ENCODE results near the gene CRTC1. TPM values are rescaled to one million over a fixed set of nuclear protein-coding genes. Genes with fewer than 3 reads are reported as not detected.

CRTC1 gene
- total and polyA plus RNA-seq, 2 of the 13 experiments (the other 11 are each of a cell fraction or from before 2014, with no cell fraction given): 2.0 to 2.7 TPM

GRCh38 chr19:18798384-18799352, 115.2 kb downstream of the CRTC1 start (continued):
- TF ChIP-seq NR2C2 (CRISPR knock-in tag; IDR thresholded peaks at IDR 0.05; ENCODE audit: borderline replicate concordance) (peak; percentile 45; the same call in 1 of the 2 replicates), NR2F2 (IDR thresholded peaks at IDR 0.05; ENCODE audit: borderline replicate concordance, low read depth) (peak; percentile 38; the same call in 1 of the 2 replicates), ZNF335 (CRISPR knock-in tag; IDR thresholded peaks at IDR 0.05) (no peak), ZNF788 (CRISPR knock-in tag; IDR thresholded peaks at IDR 0.05; ENCODE audit: borderline replicate concordance) (peak; percentile 15; the same call in 1 of the 2 replicates), ZEB1 (IDR thresholded peaks at IDR 0.05; ENCODE audit: insufficient replicate concordance, low read depth) (peak; percentile 84), ZNF414 (CRISPR knock-in tag; IDR thresholded peaks at IDR 0.05) (0 out of 2 replicates have a peak, but pooled peaks have one; percentile 57), ZNF281 (CRISPR knock-in tag; IDR thresholded peaks at IDR 0.05; ENCODE audit: borderline replicate concordance) (no peak), ZNF710 (CRISPR knock-in tag; IDR thresholded peaks at IDR 0.05; ENCODE audit: borderline replicate concordance) (peak; percentile 54; the same call in 1 of the 2 replicates), SAP130 (CRISPR knock-in tag; IDR thresholded peaks at IDR 0.05; ENCODE audit: low read depth) (peak; percentile 66), ZNF24 (IDR thresholded peaks at IDR 0.05) (no peak), ZNF121 (CRISPR knock-in tag; IDR thresholded peaks at IDR 0.05) (0 out of 2 replicates have a peak, but pooled peaks have one; percentile 9), CREB1 (IDR thresholded peaks at IDR 0.05) (no peak), CREB1 (CRISPR knock-in tag; IDR thresholded peaks at IDR 0.05) (peak; percentile 42; the same call in 1 of the 2 replicates), SP5 (CRISPR knock-in tag; IDR thresholded peaks at IDR 0.05; ENCODE audit: borderline replicate concordance, low read depth) (peak; percentile 78; the same call in 1 of the 2 replicates), FOXC1 (CRISPR knock-in tag; IDR thresholded peaks at IDR 0.05; ENCODE audit: borderline replicate concordance) (peak; percentile 61; the same call in 1 of the 2 replicates), RCOR2 (CRISPR knock-in tag; IDR thresholded peaks at IDR 0.05) (peak; percentile 47; the same call in 1 of the 2 replicates), CCDC6 (CRISPR knock-in tag; IDR thresholded peaks at IDR 0.05) (0 out of 2 replicates have a peak, but pooled peaks have one; percentile 59), HDAC1 (CRISPR knock-in tag; IDR thresholded peaks at IDR 0.05) (peak; percentile 38; the same call in 1 of the 2 replicates), HNRNPL (IDR thresholded peaks at IDR 0.05; ENCODE audit: low read depth, low read length) (peak; percentile 93), FOXP1 (IDR thresholded peaks at IDR 0.05) (no peak), FOXP1 (CRISPR knock-in tag; IDR thresholded peaks at IDR 0.05) (peak; percentile 36; the same call in 1 of the 2 replicates), SNAPC2 (CRISPR knock-in tag; IDR thresholded peaks at IDR 0.05) (0 out of 2 replicates have a peak, but pooled peaks have one; percentile 27), ERF (CRISPR knock-in tag; IDR thresholded peaks at IDR 0.05) (0 out of 2 replicates have a peak, but pooled peaks have one; percentile 13), ZNF263 (CRISPR knock-in tag; IDR thresholded peaks at IDR 0.05) (peak; percentile 77)

Measured in HepG2 (cell line).